Muscle layer of colon (tissue), 2 donors: ENCODE data around the gene INPP5B.

Experiments
- H3K27ac ChIP-seq: one replicate; pipeline ENCODE4 v1.7.0; 2013; ENCODE audit warnings: low read depth, mild to moderate bottlenecking, low read length, moderate library complexity
- H3K27me3 ChIP-seq, 2 donors: one replicate each; pipeline ENCODE4 v1.7.0; 2013; ENCODE audit warnings: low read length in 2 of 2, mild to moderate bottlenecking in 2 of 2; ENCODE audit not compliant: insufficient read depth in 2 of 2, control insufficient read depth in 1 of 2
- H3K36me3 ChIP-seq: one replicate; pipeline ENCODE4 v1.7.0; 2013; ENCODE audit warnings: mild to moderate bottlenecking, low read length; ENCODE audit not compliant: insufficient read depth
- H3K4me1 ChIP-seq: one replicate; pipeline ENCODE4 v1.7.0; 2013; ENCODE audit warnings: mild to moderate bottlenecking, low read length; ENCODE audit not compliant: insufficient read depth
- H3K4me3 ChIP-seq, 2 donors: one replicate each; pipeline ENCODE4 v1.7.0; 2013; ENCODE audit warnings: low read length in 2 of 2, low read depth in 1 of 2, mild to moderate bottlenecking in 1 of 2, moderate library complexity in 1 of 2
- H3K9ac ChIP-seq: one replicate; pipeline ENCODE4 v1.7.0; 2013; ENCODE audit warnings: low read length
- H3K9me3 ChIP-seq: one replicate; pipeline ENCODE4 v1.7.0; 2013; ENCODE audit warnings: mild to moderate bottlenecking, low read length
- donor health status: abdominal sarcoma.
- donor health status: Adenocarcinoma of cecum.

The INPP5B gene

GRCh38 chr1:37888022-37888700 is 58.7 kb downstream of the INPP5B start:
- no peak overlapping the region for H3K9ac ChIP-seq
- H3K27ac ChIP-seq: no peak overlapping the region
- no peaks in the 10 kb centered on the region for H3K9me3 ChIP-seq
- no peak overlapping the region for H3K4me3 ChIP-seq
- H3K4me1 ChIP-seq: no peaks in the 10 kb centered on the region
- H3K36me3 ChIP-seq: peaks cover 67% of the 10 kb centered on the region
- H3K27me3 ChIP-seq: no peaks in the 10 kb centered on the region

DNA sequence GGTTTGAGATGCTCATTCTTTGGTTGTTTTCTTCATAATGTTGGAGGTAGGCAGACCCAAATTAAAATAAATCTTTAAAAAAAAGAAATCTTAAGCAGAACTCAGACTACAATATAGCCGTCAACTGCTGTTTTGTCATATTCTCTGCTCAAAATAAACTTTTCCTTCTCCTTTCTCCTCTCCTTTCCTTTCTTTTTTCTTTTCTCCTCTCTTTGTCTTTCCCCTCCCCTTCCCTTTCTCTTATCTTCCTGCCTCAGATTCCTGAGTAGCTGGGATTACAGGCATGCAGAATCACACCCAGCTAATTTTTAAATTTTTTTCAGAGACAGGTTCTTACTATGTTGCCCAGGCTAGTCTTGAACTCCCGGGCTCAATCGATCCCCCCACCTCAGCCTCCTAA is 62.7 kb downstream of the INPP5B start:
- Histone ChIP-seq H3K9ac (no peak overlapping the region), H3K4me1 (no peaks in the 10 kb centered on the region), H3K36me3 (peaks cover 80% of the 10 kb centered on the region), H3K27me3 (no peaks in the 10 kb centered on the region), H3K27ac (no peak overlapping the region), H3K9me3 (no peaks in the 10 kb centered on the region), H3K4me3 (no peak overlapping the region)

GRCh38 chr1:37883671-37884070 is 63.2 kb downstream of the INPP5B start:
- Histone ChIP-seq H3K9ac (no peak overlapping the region), H3K27me3 (no peaks in the 10 kb centered on the region), H3K9me3 (no peaks in the 10 kb centered on the region), H3K4me3 (no peak overlapping the region), H3K27ac (no peak overlapping the region), H3K4me1 (no peaks in the 10 kb centered on the region), H3K36me3 (peaks cover 78% of the 10 kb centered on the region)

DNA sequence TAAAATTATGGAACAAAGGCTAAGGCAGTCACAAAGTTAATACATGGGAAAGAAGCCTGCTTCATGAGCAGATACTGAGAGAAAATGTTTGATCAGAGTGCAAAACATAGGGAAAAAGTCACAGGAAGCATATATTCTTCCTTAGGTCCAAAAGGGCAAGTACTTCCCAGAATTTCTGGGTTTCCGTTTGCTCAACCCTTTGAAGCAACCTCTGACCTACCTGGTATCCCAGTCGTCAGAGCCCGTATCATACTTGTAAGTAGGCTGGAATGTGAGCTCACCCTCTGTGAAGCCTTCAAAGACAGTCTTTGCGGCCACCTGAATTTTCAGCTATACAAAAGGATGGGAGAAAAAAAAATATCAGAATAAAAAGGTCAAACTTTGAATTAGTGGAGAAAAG is 67.0 kb downstream of the INPP5B start:
- Histone ChIP-seq H3K27me3 (no peaks in the 10 kb centered on the region), H3K36me3 (peaks cover 66% of the 10 kb centered on the region), H3K9ac (no peak overlapping the region)

DNA sequence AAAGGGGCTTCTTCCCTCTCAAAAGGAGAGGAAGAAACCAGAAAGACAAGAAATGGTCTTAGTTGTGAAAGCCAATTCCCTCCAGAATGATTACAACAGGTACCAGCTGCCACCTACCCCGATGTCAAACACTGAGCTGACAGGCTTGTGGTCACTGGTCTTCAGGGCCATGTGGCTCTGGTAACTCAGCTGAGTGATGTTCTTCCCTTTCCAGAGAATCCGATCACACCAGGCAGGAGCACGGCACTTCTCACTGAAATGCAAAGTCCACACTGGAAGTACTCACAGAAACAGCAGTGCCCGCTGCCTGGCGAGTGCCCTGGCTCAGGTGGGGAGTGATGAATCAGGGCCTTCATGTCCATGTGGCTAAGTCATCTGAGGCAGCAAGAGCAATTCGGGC is 68.8 kb downstream of the INPP5B start:
- Histone ChIP-seq H3K36me3 (peaks cover 68% of the 10 kb centered on the region), H3K4me3 (no peak overlapping the region), H3K27ac (no peak overlapping the region), H3K9me3 (no peaks in the 10 kb centered on the region), H3K9ac (no peak overlapping the region), H3K27me3 (no peaks in the 10 kb centered on the region), H3K4me1 (no peaks in the 10 kb centered on the region)

More for the DNA sequence above, 67.0 kb downstream of the INPP5B start:
- H3K27ac ChIP-seq: no peak overlapping the region
- no peaks in the 10 kb centered on the region for H3K4me1 ChIP-seq
- no peaks in the 10 kb centered on the region for H3K9me3 ChIP-seq
- H3K4me3 ChIP-seq: no peak overlapping the region

GRCh38 chr1:37875833-37876232 is 71.0 kb downstream of the INPP5B start:
- Histone ChIP-seq H3K4me3 (no peak overlapping the region), H3K27ac (no peak overlapping the region), H3K4me1 (no peaks in the 10 kb centered on the region), H3K9ac (no peak overlapping the region), H3K27me3 (no peaks in the 10 kb centered on the region), H3K36me3 (peaks cover 56% of the 10 kb centered on the region), H3K9me3 (no peaks in the 10 kb centered on the region)

GRCh38 chr1:37872692-37873091 is 74.2 kb downstream of the INPP5B start:
- peaks cover 64% of the 10 kb centered on the region for H3K36me3 ChIP-seq
- H3K27ac ChIP-seq: no peak overlapping the region
- H3K9me3 ChIP-seq: no peaks in the 10 kb centered on the region
- H3K27me3 ChIP-seq: no peaks in the 10 kb centered on the region
- H3K4me3 ChIP-seq: no peak overlapping the region
- H3K4me1 ChIP-seq: no peaks in the 10 kb centered on the region
- H3K9ac ChIP-seq: no peak overlapping the region

GRCh38 chr1:37868466-37868865 is 78.4 kb downstream of the INPP5B start:
- peaks cover 60% of the 10 kb centered on the region for H3K36me3 ChIP-seq
- H3K27ac ChIP-seq: no peak overlapping the region
- no peaks in the 10 kb centered on the region for H3K27me3 ChIP-seq
- no peaks in the 10 kb centered on the region for H3K9me3 ChIP-seq
- H3K4me1 ChIP-seq: no peaks in the 10 kb centered on the region
- H3K4me3 ChIP-seq: no peak overlapping the region
- no peak overlapping the region for H3K9ac ChIP-seq

DNA sequence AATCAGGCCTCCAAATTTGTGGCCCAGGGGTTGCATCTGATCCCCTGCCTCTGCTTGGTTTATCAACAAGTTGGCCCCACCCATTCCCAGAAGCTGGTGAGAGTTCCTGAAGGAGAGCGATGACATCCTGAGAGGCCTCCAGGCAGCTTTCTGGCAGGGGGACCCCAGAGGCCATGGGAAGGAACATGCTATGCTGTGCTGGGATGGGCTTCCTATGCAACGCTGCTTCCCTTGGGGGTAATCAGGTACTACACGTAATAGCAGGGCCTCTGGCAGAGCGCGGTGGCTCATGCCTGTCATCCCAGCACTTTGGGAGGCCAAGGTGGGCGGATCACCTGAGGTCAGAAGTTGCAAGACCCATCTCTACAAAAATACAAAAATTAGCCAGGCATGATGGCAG is 79.1 kb downstream of the INPP5B start:
- no peaks in the 10 kb centered on the region for H3K9me3 ChIP-seq
- H3K4me3 ChIP-seq: no peak overlapping the region
- no peak overlapping the region for H3K27ac ChIP-seq
- peaks cover 55% of the 10 kb centered on the region for H3K36me3 ChIP-seq
- no peaks in the 10 kb centered on the region for H3K27me3 ChIP-seq
- H3K9ac ChIP-seq: no peak overlapping the region
- no peaks in the 10 kb centered on the region for H3K4me1 ChIP-seq

DNA sequence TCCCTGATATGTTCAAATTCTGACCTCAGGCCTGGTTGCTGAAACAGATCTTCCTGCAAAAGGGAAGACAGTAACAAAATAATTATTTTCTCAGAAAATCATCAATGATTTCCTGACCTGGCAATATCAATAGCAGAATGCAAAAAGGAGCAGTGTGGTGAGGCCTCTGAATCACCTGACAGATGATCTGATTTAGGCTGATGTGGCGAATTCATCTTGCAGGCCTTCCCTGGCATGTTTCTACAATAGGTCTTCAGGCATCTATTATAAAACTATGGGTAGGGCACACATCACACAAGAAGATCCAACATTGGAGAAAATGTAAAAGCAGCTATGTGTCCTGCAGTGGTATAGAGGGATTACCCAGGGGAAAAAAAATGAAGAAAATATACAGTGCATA is 80.4 kb downstream of the INPP5B start:
- no peak overlapping the region for H3K27ac ChIP-seq
- peaks cover 51% of the 10 kb centered on the region for H3K36me3 ChIP-seq
- H3K4me3 ChIP-seq: no peak overlapping the region
- H3K4me1 ChIP-seq: no peaks in the 10 kb centered on the region
- no peaks in the 10 kb centered on the region for H3K27me3 ChIP-seq
- H3K9me3 ChIP-seq: no peaks in the 10 kb centered on the region
- H3K9ac ChIP-seq: no peak overlapping the region

DNA sequence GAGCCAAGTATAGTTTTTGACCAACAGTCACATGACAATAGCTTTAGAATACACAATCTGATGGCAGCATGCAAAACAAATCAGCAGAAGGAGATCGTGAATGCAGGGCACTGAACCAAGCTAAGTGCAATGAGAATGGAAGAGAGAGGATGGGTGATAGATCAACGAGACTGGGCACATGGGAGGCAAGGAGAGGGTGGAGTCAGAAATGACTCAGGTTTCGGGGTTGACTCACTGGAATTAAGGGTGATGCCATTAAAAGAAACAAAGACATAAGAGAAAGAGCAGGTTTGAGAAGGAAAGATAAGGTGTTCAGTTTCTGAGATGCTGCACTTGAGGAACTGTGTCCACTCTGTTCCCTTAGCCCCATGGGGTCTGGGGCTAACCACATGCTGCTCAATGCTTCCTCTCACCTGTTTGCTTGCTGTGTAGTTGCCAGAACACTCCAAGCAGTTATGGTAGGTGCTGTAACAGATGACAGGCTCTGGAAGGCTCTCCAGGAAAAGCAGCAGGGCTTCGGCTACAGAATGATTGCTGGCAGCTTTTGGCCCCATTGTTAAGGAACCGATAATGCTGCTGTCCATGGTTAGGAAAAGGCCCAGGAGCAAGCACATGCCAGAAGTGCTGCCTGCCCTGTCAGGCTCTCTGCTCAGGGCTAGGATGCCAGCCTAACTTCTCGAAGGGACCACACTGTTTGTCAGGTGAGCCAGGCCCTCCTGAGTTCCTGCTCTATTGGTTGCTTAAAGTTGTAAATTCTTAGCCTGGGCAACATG is 81.3 kb downstream of the INPP5B start:
- H3K4me3 ChIP-seq: no peak overlapping the region
- H3K9ac ChIP-seq: no peak overlapping the region
- H3K9me3 ChIP-seq: no peaks in the 10 kb centered on the region
- H3K36me3 ChIP-seq: peaks cover 48% of the 10 kb centered on the region
- no peak overlapping the region for H3K27ac ChIP-seq
- no peaks in the 10 kb centered on the region for H3K4me1 ChIP-seq
- H3K27me3 ChIP-seq: no peaks in the 10 kb centered on the region

DNA sequence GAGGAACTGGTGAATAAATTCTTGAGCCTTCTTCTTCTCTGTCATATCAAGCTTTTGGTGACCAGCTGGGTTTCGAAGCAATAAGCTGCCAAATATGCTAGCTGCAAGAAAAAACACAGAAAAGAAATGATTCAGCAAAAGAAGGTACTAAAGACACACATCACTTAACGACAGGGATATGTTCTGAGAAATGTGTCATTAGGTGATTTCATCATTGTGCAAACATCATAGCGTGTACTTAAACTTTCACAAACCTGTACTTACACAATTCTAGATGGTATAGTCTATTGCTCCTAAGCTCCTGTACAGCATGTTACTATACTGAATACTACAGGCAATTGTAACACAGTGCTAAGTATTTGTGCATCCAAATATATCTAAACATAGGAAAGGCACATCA is 84.5 kb downstream of the INPP5B start:
- H3K4me1 ChIP-seq: peaks cover 14% of the 10 kb centered on the region
- H3K9me3 ChIP-seq: no peaks in the 10 kb centered on the region
- no peak overlapping the region for H3K4me3 ChIP-seq
- peaks cover 28% of the 10 kb centered on the region for H3K36me3 ChIP-seq
- H3K27ac ChIP-seq: no peak overlapping the region
- no peak overlapping the region for H3K9ac ChIP-seq
- H3K27me3 ChIP-seq: no peaks in the 10 kb centered on the region
